Lower lobe of right lung (tissue), 2 donors: Measurements from ENCODE around the gene PROK2. TPM values are rescaled to one million over a fixed set of nuclear protein-coding genes. Genes with fewer than 3 reads are reported as not detected.

Source experiments
- ATAC-seq, 2 donors: fragments of 200-7000 bp; cut with Tn5 transposase; one replicate each; pipeline ENCODE4 v1.9.1; 2020 to 2022; ENCODE audit warnings: mild to moderate bottlenecking in 2 of 2, moderate library complexity in 2 of 2
- DNase-seq: peaks from one replicate; pipeline ENCODE4 v3.0.0-alpha.2; 2020
- H3K27ac ChIP-seq: fragments of 200-600 bp; one replicate; pipeline ENCODE4 v1.8.0; 2022
- H3K27me3 ChIP-seq: fragments of 200-600 bp; one replicate; pipeline ENCODE4 v1.8.0; 2022; ENCODE audit warnings: low read depth
- H3K36me3 ChIP-seq: fragments of 200-600 bp; one replicate; pipeline ENCODE4 v1.8.0; 2022; ENCODE audit warnings: mild to moderate bottlenecking
- H3K4me1 ChIP-seq: fragments of 200-600 bp; one replicate; pipeline ENCODE4 v1.8.0; 2022
- H3K4me3 ChIP-seq: fragments of 200-600 bp; one replicate; pipeline ENCODE4 v1.8.0; 2022; ENCODE audit warnings: mild to moderate bottlenecking
- H3K9me3 ChIP-seq: fragments of 200-600 bp; one replicate; pipeline ENCODE4 v1.8.0; 2022
- CTCF ChIP-seq: fragments of 200-600 bp; IDR thresholded peaks from one replicate; pipeline ENCODE4 v1.8.0; 2022; ENCODE audit warnings: antibody characterized with exemption, mild to moderate bottlenecking
- intact Hi-C: fragments of 100-400 bp; cut with DNase I; formaldehyde crosslinking; loops from one replicate; pipeline ENCODE4 v1.11.0; 2022
- total RNA-seq: library from RNA; stranded (reverse); fragmentation: NEBNext Ultra II Directional; extraction: Animal tissue kit (Norgen Biotek cat#: 25700); gene quantifications from one replicate; pipeline ENCODE4 v1.2.1, GENCODE V29; 2021
- donor health status: DM: no; HTN: yes; CAD: no; lungs with severe emphysema.

Gene PROK2
- total RNA-seq, 1 donor from 2014 or later = 7.4 TPM

- peak overlapping the region; percentile 77 for H3K27ac ChIP-seq
- H3K4me1 ChIP-seq = peaks cover 17% of the 10 kb centered on the region
- no peaks in the 10 kb centered on the region for H3K9me3 ChIP-seq
- no peaks in the 10 kb centered on the region for H3K36me3 ChIP-seq
- peak overlapping the region; percentile 64 for H3K4me3 ChIP-seq
- H3K27me3 ChIP-seq = no peaks in the 10 kb centered on the region
- DNase-seq (no peak), ATAC-seq (peak in 1 of 2 donors; percentile 10)
- intact Hi-C loops = no loop called here
- no peak for TF ChIP-seq CTCF
Measured at GRCh38 chr3:71726146-71726545, 58.8 kb downstream of the PROK2 start.

GRCh38 chr3:71725271-71725991, 59.5 kb downstream of the PROK2 start, which contains the start of gene EIF4E3:
EIF4E3 (minus strand) TSS chr3:71725402; CDS start chr3:71725367, 35 bp downstream.
- TF ChIP-seq CTCF = no peak
- peak within 1 kb of the TSS; percentile 82 for H3K27ac ChIP-seq
- intact Hi-C loops = no loop called here
- H3K36me3 ChIP-seq = no peaks in the 10 kb centered on the region
- DNase-seq (peak; percentile 60), ATAC-seq (peak; percentile 54 to 74)
- no peaks in the 10 kb centered on the region for H3K9me3 ChIP-seq
- H3K27me3 ChIP-seq = no peaks in the 10 kb centered on the region
- H3K4me1 ChIP-seq = peaks cover 17% of the 10 kb centered on the region
- peak within 1 kb of the TSS; percentile 85 for H3K4me3 ChIP-seq

GRCh38 chr3:71724584-71725270, 60.2 kb downstream of the PROK2 start:
- H3K27me3 ChIP-seq = no peaks in the 10 kb centered on the region
- peaks cover 13% of the 10 kb centered on the region for H3K4me1 ChIP-seq
- no peak for TF ChIP-seq CTCF
- no peaks in the 10 kb centered on the region for H3K9me3 ChIP-seq
- H3K4me3 ChIP-seq = peak overlapping the region; percentile 85
- ATAC-seq (peak; percentile 64 to 71), DNase-seq (peak; percentile 60)
- H3K36me3 ChIP-seq = no peaks in the 10 kb centered on the region
- peak overlapping the region; percentile 82 for H3K27ac ChIP-seq
- intact Hi-C loops = no loop called here

GRCh38 chr3:71724171-71724453, 60.8 kb downstream of the PROK2 start:
- peak overlapping the region; percentile 85 for H3K4me3 ChIP-seq
- peaks cover 13% of the 10 kb centered on the region for H3K4me1 ChIP-seq
- DNase-seq (no peak), ATAC-seq (no peak)
- TF ChIP-seq CTCF = no peak
- peak overlapping the region; percentile 82 for H3K27ac ChIP-seq
- H3K9me3 ChIP-seq = no peaks in the 10 kb centered on the region
- no peaks in the 10 kb centered on the region for H3K27me3 ChIP-seq
- intact Hi-C loops = no loop called here
- no peaks in the 10 kb centered on the region for H3K36me3 ChIP-seq

- Histone ChIP-seq H3K27me3 (no peaks in the 10 kb centered on the region), H3K27ac (no peak overlapping the region), H3K4me1 (peaks cover 13% of the 10 kb centered on the region), H3K9me3 (no peaks in the 10 kb centered on the region), H3K4me3 (peak overlapping the region; percentile 85), H3K36me3 (no peaks in the 10 kb centered on the region)
- ATAC-seq (peak in 1 of 2 donors; percentile 20), DNase-seq (no peak)
- intact Hi-C loops = no loop called here
- no peak for TF ChIP-seq CTCF
Measured at GRCh38 chr3:71723452-71724170, 61.3 kb downstream of the PROK2 start.
